Endometrium (tissue), 2 donors: ENCODE measurements around the gene PLIN3.
"Not testable (repeated sequence)": the region's sequence is repeated elsewhere in the genome, so short reads cannot be mapped to it uniquely, and the experiment has no call there.

Experiments used
- FAIRE-seq: peaks from 2 replicates; lab custom pipeline; 2012; peaks lifted over from hg19 to GRCh38; lab: Jason Lieb, UNC
- donor health status: control.
- donor health status: control.

PLIN3 gene

DNA sequence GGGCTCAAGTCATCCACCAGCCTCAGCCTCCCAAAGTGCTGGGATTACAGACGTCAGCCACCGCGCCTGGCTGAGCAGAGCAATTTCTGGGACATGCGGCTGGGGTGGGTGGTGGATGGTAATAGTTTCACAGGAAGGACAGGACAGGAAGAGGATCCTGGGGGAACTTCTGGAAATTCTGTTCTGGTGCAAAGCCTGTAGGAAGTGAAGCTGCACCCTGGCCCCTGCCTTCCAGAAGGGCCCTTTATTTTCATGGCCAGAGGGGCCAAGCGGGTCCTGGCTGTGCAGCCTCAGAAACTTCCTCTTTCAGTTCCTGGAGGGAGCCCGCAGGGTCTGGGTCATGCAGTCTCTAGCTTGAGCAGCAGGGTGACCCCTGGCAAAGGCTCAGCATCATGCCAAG is 60.3 kb downstream of the PLIN3 start:
- FAIRE-seq, result no peak

DNA sequence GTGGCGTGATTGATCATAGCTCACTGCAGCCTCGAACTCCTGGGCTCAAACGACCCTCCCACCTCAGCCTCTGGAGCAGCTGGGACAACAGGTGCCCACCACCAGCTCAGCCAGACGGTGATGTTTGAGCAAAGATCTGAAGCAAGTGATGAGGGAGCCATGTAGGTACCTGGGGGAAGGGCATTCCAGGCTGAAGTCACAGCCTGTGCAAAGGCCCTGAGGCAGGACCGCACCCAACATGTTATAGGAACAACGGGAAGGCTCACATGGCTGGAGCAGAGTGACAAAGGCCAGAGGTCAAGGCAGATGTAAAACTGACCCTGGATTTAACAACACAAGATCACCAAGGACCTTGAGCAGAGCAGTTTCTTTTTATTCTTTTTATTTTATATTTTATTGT is 61.1 kb downstream of the PLIN3 start:
- FAIRE-seq, result no peak

DNA sequence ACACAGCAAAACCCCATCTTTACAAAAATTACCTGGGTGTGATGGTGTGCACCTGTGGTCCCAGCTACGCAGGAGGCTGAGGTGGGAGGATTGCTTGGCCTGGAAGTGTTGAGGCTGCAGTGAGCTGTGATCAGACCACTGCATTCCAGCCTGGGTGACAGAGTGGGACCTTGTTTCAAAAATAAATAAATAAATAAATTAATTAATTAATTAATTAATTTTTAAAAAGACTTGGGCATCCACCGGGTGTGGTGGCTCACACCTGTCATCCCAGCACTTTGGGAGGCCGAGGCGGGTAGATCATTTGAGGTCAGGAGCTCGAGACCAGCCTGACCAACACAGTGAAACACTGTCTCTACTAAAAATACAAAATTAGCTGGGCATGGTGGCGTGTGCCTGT is 62.3 kb downstream of the PLIN3 start:
- FAIRE-seq, result not testable (repeated sequence)

DNA sequence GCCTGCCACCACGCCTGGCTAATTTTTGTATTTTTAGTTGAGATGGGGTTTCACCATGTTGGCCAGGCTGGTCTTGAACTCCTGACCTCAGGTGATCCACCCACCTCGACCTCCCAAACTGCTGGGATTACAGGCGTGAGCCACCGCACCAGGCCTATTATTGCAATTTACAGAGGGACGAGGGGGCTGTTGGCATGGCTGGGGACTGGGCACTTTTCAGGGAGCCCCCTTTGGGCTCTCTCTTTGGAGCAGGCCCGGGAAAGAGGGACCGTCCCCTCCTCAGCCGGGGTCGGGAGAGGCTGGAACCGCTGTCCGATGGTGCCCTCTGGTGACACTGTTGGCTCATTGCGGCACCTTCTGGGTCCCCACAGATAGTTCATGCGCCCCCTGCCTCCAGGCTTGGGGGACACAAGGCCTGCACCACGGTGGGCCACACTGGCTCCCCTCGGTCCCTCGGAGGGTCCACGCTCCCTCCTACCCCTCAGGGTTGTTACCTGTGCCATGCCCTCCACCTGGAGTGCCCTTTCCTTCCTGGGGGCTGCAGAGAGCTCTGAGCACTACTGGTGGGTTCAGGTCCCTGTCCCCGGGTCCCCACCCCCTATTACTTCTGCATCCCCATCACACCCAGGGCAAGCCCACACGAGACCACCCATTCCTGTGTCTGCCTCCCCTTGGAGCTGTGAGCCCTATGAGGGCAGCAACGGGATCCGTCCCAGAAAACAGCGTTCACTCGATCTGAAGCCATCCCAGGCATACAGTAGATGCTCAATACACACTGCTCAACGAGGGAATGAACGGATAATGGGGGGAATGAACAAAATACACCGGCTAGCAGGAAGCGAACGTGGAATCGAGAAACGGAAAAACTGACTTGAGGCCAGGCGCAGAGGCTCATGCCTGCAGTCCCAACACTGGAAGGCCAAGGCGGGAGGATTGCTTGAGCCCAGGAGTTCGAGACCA is 63.5 kb downstream of the PLIN3 start:
- FAIRE-seq, result no peak

DNA sequence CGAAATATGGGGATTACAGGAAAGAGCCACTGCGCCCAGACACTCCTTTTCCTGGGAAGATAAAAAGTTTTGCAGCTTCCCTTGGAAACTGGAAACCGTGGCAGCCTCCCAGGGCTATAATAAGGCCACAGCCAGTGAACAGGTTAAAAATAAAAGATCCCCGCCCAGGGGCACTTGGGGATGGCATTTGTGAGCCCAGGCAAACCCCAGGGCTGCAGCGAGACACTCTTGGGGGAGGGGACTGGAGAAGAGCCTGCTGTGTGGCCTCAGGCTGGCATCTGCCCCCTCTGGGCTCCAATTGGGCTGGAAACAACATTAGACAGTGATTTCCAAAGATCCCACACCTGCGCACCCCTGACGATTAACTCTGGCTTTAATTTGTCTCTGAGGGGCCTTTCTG is 64.8 kb downstream of the PLIN3 start:
- no peak for FAIRE-seq

DNA sequence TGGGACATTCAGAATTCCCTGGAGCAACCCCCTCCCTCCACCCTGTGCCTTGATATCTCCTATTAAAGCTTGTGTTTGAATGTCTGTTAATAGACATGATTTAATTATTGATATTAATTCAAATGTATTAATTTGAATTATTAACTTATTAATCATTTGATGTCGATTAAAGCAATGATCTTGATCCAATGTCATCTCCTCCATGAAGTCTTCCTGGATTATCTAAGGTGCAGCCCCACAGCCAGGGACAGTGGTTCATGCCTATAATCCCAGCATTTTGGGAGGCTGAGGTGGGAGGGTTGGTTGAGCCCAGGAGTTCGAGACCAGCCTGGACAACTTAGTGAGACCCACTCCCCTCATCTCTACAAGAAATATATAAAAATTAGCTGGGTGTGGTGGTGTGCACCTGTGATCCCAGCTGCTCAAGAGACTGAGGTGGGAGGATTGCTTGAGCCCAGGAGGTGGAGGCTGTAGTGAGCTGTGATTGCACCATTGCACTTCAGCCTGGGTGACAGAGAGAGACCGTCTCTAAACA is 66.3 kb downstream of the PLIN3 start:
- no peak for FAIRE-seq

DNA sequence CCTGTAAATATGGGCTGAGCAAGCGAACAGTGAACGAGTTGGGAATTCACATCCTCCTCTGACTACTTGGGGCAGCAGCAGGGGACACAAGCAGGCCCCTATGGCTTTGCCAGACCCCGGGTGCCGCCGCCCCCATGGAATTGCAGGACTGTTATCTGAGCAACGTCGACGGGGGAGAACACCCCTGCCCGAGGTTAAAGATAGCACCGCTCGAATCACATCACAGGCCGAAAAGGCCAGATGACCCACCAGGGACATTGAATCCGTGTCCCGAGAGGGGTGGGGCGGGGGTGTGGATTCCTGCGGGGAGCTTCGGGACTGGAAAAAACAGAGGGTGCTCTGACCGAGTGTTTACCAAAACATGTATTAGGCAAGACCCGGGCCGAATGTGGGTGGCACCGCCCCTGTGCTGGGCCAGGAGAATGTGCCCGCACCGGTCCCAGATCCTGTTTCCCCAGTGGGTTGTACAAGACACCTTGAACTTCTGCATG is 66.8 kb downstream of the PLIN3 start:
- FAIRE-seq, result no peak

DNA sequence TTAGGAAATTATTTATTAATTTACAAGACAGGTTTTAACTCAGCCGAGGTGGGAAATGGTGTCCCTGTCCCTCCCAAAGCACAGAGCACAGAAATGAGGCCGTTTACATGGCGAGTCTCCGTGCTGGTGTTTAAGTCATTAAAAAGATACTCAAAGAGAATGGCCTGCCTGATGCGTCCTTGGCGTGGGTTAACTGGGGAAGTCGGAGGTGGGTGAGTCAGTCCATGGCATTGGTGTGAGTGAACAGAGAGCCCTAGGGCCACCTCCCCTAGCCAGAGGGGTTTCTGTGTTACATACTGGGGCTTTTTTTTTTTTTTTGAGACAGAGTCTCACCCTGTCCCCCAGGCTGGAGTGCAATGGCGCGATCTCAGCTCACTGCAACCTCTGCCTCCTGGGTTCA is 72.1 kb downstream of the PLIN3 start:
- FAIRE-seq, result no peak

DNA sequence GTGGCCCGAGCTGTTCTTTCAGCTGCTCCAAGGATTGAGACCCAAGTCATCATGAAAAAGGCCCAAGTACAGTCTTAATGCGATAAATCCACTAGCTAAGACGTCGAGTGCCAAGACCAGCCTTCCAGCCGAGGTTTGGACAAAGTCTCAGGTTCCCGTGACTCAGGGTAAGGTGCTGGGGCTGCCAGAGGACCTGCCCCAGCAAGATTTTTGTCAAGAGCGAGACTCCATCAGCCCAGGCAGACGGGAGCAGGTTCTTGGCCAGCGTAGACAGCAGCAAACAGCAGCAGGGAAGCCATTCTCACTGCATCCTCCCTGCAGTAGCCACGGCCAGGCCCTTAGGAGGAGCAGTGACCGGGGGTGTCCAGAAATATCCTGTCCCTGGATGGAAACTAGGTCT is 72.5 kb downstream of the PLIN3 start:
- FAIRE-seq, result no peak

DNA sequence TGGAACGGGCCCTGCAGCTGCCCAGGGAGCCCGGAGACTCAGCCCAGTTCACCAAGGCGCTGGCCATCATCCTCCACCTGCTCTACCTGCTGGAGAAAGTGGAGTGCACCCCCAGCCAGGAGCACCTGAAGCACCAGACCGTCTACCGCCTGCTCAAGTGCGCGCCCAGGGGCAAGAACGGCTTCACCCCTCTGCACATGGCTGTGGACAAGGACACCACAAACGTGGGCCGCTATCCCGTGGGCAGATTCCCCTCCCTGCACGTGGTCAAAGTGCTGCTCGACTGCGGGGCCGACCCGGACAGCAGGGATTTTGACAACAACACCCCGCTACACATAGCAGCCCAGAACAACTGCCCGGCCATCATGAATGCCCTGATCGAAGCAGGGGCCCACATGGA is 74.2 kb downstream of the PLIN3 start:
- FAIRE-seq, result not testable (repeated sequence)

DNA sequence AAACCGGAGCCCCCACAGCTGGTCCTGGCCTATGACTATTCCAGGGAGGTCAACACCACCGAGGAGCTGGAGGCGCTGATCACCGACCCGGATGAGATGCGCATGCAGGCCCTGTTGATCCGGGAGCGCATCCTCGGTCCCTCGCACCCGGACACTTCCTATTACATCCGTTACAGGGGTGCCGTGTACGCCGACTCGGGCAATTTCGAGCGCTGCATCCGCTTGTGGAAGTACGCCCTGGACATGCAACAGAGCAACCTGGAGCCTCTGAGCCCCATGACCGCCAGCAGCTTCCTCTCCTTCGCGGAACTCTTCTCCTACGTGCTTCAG is 74.6 kb downstream of the PLIN3 start:
- FAIRE-seq, result not testable (repeated sequence)

DNA sequence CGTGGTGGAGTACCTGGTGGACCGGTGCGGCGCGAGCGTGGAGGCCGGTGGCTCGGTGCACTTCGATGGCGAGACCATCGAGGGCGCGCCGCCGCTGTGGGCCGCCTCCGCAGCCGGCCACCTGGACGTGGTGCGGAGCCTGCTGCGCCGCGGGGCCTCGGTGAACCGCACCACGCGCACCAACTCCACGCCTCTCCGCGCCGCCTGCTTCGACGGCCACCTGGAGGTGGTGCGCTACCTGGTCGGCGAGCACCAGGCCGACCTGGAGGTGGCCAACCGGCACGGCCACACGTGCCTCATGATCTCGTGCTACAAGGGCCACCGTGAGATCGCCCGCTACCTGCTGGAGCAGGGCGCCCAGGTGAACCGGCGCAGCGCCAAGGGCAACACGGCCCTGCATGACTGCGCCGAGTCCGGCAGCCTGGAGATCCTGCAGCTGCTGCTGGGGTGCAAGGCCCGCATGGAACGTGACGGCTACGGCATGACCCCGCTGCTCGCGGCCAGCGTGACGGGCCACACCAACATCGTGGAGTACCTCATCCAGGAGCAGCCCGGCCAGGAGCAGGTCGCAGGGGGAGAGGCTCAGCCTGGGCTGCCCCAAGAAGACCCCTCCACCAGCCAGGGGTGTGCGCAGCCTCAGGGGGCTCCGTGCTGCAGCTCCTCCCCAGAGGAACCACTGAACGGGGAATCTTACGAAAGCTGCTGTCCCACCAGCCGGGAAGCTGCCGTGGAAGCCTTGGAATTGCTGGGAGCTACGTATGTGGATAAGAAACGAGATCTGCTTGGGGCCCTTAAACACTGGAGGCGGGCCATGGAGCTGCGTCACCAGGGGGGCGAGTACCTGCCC is 75.2 kb downstream of the PLIN3 start:
- FAIRE-seq, result not testable (repeated sequence)

DNA sequence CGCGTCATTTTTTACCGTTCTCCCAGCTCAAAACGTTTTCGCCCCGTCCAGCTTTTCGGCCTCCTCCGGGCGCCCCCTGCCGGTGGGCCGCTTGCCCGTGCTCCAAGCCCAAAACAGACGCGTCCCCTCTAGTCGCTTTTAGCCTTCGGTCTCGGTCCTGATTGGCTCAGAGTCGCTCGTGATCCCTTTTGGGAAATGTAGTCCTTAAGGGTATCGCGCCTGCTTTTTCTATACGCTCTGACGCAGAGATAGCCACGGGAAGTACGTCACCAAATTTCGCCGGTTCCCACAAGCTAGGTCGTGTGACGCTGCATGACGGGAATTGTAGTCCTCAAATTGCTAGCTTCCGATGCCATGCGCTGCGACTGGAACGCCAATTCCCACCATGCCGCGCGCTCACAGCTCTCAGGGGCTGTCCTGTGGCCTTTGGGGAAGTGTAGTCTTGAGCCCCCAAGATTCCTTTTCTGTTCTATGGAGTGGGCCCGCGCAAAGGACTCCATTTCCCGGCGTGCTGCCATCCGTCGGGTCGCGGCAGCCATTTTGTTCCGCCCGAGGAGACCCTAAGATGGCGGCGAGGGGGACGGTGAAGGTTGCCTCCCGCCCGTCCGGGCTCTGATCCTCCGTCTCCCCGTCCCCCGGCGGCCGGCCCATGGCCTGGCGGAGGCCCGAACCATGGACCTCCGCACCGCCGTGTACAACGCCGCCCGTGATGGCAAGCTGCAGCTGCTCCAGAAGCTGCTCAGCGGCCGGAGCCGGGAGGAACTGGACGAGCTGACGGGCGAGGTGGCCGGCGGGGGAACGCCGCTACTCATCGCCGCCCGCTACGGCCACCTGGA is 76.1 kb downstream of the PLIN3 start, which contains the start of gene FEM1A:
TSS of gene FEM1A (plus strand) at position 552 of the 836 bp plus-strand sequence. CDS start at position 673, 121 bp downstream.
- peak; percentile 100 for FAIRE-seq
